ENCODE measurements around the gene CSH2. TPM values are rescaled to one million over a fixed set of nuclear protein-coding genes. Genes with fewer than 3 reads are reported as not detected.

The CSH2 gene
- total and polyA plus RNA-seq, 2 of the 8 experiments (the other 6 are each of a cell fraction or from before 2014, with no cell fraction given) = 0.43 TPM; not detected in 1

DNA sequence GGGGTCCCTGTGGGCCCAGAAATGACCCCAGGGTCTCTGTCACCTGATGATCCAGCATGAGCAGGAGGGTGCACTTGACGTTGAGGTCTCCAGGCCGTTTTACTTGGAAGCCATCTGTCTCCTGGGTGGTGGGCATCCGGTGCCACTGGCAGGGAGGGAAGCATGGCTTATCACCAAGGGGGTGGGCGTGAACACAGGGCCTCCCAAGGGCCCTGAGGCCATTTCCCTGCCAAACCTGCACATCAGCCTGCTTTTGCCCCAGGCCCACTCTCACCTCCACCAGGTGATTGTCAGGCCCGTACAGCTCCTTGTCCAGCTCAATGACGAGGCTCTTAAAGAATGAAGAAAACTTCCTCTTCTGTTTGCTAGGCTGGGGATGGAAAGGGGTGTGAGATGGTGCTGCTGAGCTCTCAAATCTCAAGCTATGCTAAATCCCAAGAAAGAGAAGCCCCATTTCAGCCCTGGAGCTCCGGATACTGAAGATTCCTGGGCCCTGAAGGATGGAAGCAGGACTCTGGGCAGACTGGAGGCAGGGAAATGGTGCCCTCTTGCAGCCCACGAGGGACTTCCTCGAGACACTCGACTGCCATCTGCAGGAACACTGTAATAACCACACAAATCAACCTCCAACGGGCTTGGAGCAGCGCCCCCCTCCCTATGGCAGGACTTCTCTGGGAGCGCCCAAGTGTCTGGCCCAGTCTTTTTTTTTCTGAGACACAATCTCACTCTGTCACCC is 38.9 kb downstream of the CSH2 start (continued):
- TF ChIP-seq, protein P1, sequence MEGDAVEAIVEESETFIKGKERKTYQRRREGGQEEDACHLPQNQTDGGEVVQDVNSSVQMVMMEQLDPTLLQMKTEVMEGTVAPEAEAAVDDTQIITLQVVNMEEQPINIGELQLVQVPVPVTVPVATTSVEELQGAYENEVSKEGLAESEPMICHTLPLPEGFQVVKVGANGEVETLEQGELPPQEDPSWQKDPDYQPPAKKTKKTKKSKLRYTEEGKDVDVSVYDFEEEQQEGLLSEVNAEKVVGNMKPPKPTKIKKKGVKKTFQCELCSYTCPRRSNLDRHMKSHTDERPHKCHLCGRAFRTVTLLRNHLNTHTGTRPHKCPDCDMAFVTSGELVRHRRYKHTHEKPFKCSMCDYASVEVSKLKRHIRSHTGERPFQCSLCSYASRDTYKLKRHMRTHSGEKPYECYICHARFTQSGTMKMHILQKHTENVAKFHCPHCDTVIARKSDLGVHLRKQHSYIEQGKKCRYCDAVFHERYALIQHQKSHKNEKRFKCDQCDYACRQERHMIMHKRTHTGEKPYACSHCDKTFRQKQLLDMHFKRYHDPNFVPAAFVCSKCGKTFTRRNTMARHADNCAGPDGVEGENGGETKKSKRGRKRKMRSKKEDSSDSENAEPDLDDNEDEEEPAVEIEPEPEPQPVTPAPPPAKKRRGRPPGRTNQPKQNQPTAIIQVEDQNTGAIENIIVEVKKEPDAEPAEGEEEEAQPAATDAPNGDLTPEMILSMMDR (IDR thresholded peaks at IDR 0.05; ENCODE audit: control extremely low read depth in 1 of 3, insufficient read depth in 1 of 3, low read depth in 1 of 3, low read length in 3 of 3) = peak; percentile 74 to 98 (median 85)
- no peak for TF ChIP-seq GABPA (IDR thresholded peaks at IDR 0.05; ENCODE audit: borderline replicate concordance, insufficient read depth, low read length)
- no peak for TF ChIP-seq SP1 (IDR thresholded peaks at IDR 0.05; ENCODE audit: low read depth, low read length)
- TF ChIP-seq YY1 (IDR thresholded peaks at IDR 0.05; ENCODE audit: low read depth, low read length) = 0 out of 2 replicates have a peak, but pooled peaks have one; percentile 31
- TF ChIP-seq, protein P2, sequence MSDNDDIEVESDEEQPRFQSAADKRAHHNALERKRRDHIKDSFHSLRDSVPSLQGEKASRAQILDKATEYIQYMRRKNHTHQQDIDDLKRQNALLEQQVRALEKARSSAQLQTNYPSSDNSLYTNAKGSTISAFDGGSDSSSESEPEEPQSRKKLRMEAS (IDR thresholded peaks at IDR 0.05) = peak; percentile 41; the same call in 1 of the 2 replicates

All from H1 (cell line).